Measurements from ENCODE around the gene CANT1.
"Not testable (repeated sequence)": the region's sequence is repeated elsewhere in the genome, so short reads cannot be mapped to it uniquely, and the experiment has no call there.

CANT1 gene

GRCh38 chr17:78969865-78970264, 39.7 kb downstream of the CANT1 start:
- Histone ChIP-seq H4K20me1 (peaks cover 27% of the 10 kb centered on the region), H3K36me3 (peaks cover 28% of the 10 kb centered on the region), H3K27ac (no peak overlapping the region), H3K4me2 (peak overlapping the region; percentile 89), H3K4me1 (peaks cover 77% of the 10 kb centered on the region), H3K9ac (no peak overlapping the region), H3K27me3 (no peaks in the 10 kb centered on the region), H3K9me3 (no peaks in the 10 kb centered on the region), H3K4me3 (no peak overlapping the region)
- no peak for TF ChIP-seq Cebpa-rat (IDR thresholded peaks at IDR 0.05)

DNA sequence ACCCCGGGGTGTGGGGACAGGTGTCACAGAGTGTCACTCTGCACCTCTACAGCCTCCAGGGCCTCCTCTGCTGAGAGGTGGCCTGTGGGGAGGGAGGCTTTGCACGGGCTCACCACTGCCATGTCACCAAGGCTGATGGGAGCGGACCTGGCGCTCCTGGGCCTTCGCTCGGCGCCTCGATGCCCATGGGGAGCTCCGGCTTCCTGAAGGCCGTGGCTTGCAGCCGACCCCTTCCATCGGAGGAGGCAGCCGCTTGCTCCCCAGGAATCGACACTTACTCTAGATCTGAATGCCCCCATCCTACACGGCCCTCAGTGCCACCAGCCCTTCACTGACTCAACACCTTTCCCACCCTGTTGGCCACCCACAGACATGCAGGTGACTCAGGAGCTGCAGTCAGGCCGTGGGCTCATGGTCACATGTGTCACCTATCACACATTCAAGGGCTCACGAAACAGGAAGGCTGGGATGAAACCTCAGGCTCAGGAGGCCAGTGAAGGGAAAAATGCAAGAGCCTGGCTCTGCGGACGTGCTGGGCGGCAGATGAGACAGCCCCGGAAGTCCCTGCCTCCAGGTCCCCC, 41.7 kb downstream of the CANT1 start:
- peak overlapping the region; percentile 89 for H3K4me2 ChIP-seq
- H3K27me3 ChIP-seq = no peaks in the 10 kb centered on the region
- peaks cover 22% of the 10 kb centered on the region for H4K20me1 ChIP-seq
- H3K4me3 ChIP-seq = no peak overlapping the region
- no peak for TF ChIP-seq Cebpa-rat (IDR thresholded peaks at IDR 0.05)
- 0 out of 2 replicates have a peak overlapping the region, but pooled peaks have one; percentile 69 for H3K27ac ChIP-seq
- no peaks in the 10 kb centered on the region for H3K9me3 ChIP-seq
- no peak overlapping the region for H3K9ac ChIP-seq
- H3K36me3 ChIP-seq = peaks cover 13% of the 10 kb centered on the region; the same call in 1 of the 2 replicates
- H3K4me1 ChIP-seq = peaks cover 97% of the 10 kb centered on the region

DNA sequence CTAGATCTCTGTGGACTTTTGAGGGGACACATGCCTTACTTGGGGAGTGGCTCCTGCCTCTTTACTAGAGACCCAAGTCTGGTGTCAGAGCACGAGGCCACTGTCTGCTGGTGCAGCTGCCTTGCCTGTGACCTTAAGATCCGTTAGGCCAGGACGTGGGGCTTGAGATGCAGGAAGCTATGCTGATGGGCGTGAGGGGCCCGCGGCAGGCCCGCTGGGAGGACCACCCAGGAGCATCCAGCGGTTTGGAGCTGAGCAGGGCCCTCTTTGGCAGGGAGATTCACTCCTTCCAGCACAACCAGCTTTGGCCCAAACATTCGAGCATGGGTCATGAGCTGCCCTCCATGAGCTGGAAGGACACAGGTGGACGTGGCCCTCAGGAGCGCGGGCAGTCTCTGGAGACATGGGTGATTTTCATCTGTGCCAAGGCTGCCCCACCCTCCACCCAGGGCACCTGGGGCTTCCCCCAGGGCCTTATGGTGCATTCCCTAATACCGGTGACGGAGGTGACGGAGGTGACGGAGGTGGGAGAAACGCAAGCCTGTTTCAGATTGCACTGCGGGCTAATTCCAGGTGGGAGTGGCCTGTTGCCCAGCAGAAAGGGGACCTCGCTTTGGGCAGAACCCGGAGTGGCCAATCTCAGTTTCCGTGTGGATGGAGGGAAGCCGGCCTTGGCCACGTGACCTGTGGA, 42.5 kb downstream of the CANT1 start:
- Histone ChIP-seq H3K36me3 (peaks cover 5% of the 10 kb centered on the region; the same call in 1 of the 2 replicates), H3K4me2 (peak overlapping the region; percentile 89), H3K9me3 (no peaks in the 10 kb centered on the region), H3K27me3 (no peaks in the 10 kb centered on the region), H4K20me1 (peaks cover 19% of the 10 kb centered on the region), H3K27ac (peak overlapping the region; percentile 69), H3K9ac (peak overlapping the region; percentile 30; the same call in 1 of the 2 replicates), H3K4me1 (peaks cover 100% of the 10 kb centered on the region), H3K4me3 (no peak overlapping the region)
- no peak for TF ChIP-seq Cebpa-rat (IDR thresholded peaks at IDR 0.05)

GRCh38 chr17:78966123-78966813, 43.3 kb downstream of the CANT1 start:
- no peak for TF ChIP-seq Cebpa-rat (IDR thresholded peaks at IDR 0.05)
- peaks cover 100% of the 10 kb centered on the region for H3K4me1 ChIP-seq
- peak overlapping the region; percentile 30; the same call in 1 of the 2 replicates for H3K9ac ChIP-seq
- H3K27me3 ChIP-seq = no peaks in the 10 kb centered on the region
- no peak overlapping the region for H3K4me3 ChIP-seq
- H4K20me1 ChIP-seq = peaks cover 13% of the 10 kb centered on the region
- peak overlapping the region; percentile 89 for H3K4me2 ChIP-seq
- no peaks in the 10 kb centered on the region for H3K9me3 ChIP-seq
- H3K36me3 ChIP-seq = no peaks in the 10 kb centered on the region
- peak overlapping the region; percentile 69 for H3K27ac ChIP-seq

GRCh38 chr17:78965491-78965924, 44.1 kb downstream of the CANT1 start:
- H3K9ac ChIP-seq = peak overlapping the region; percentile 26; the same call in 1 of the 2 replicates
- peaks cover 7% of the 10 kb centered on the region for H4K20me1 ChIP-seq
- no peaks in the 10 kb centered on the region for H3K27me3 ChIP-seq
- no peaks in the 10 kb centered on the region for H3K9me3 ChIP-seq
- H3K4me2 ChIP-seq = peak overlapping the region; percentile 89
- no peak for TF ChIP-seq Cebpa-rat (IDR thresholded peaks at IDR 0.05)
- peaks cover 97% of the 10 kb centered on the region for H3K4me1 ChIP-seq
- H3K4me3 ChIP-seq = peak overlapping the region; percentile 44
- peak overlapping the region; percentile 69 for H3K27ac ChIP-seq
- no peaks in the 10 kb centered on the region for H3K36me3 ChIP-seq

DNA sequence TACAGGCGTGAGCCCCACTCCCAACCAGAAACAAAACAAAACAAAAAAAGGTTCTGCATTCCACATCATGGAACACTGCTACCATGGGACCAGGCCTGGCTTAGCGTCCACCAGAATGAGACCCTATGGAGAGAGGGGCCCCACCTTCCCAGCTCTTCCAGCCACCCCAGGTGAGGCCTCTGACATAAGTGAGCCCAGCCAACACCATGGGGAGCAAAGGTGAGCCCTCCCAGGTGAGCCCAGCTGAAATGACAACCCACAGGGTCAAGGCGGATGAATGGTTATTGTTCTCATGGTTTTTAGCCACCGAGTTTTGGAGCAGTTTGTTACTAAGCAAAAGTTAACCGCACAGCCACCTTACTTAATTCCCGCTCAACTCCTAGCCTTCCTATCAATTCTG, 46.2 kb downstream of the CANT1 start:
- H3K4me2 ChIP-seq = peak overlapping the region; percentile 69
- H3K4me3 ChIP-seq = no peak overlapping the region
- TF ChIP-seq Cebpa-rat (IDR thresholded peaks at IDR 0.05) = no peak

GRCh38 chr17:78962984-78963348, 46.6 kb downstream of the CANT1 start:
- not testable (repeated sequence) for H3K9ac ChIP-seq, H4K20me1 ChIP-seq, H3K27me3 ChIP-seq, H3K4me3 ChIP-seq, H3K9me3 ChIP-seq, H3K36me3 ChIP-seq, H3K27ac ChIP-seq
- Histone ChIP-seq H3K4me1 (peaks cover 72% of the 10 kb centered on the region), H3K4me2 (peak overlapping the region; percentile 69)

More for the DNA sequence above, 46.2 kb downstream of the CANT1 start:
- Histone ChIP-seq H3K27ac (no peak overlapping the region), H3K9me3 (no peaks in the 10 kb centered on the region), H3K4me1 (peaks cover 76% of the 10 kb centered on the region), H3K9ac (no peak overlapping the region), H4K20me1 (no peaks in the 10 kb centered on the region), H3K36me3 (no peaks in the 10 kb centered on the region), H3K27me3 (no peaks in the 10 kb centered on the region)

DNA sequence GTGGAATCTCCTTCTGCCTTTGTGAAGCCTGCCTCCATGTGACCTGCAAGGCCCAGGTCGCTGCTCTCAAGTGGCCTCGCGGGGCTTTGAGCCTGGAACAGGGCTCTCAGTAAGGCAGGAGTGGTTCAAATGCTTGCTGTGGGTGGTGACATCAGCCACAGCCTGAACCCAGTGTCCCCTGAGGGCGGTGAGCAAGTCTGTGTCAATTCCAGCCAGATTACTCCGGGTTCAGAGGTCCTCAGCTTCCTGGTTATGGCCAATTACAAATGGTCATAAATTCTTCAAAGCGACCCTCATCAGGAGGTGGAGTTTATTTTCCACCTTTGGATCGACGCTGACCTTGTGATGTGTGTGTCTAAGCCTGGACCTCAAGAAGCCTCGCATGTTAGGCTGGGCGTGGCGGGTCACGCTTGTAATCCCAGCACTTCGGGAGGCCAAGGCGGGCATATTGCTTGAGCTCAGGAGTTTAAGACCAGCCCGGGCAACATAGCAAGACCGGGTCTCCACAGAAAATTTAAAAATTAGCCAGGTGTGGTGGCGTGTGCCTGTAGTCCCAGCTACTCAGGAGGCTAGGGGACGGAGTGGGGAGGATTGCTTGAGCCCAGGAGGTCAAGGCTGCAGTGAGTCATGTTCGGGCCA, 47.1 kb downstream of the CANT1 start:
- Histone ChIP-seq H3K9me3 (no peaks in the 10 kb centered on the region), H4K20me1 (no peaks in the 10 kb centered on the region), H3K9ac (no peak overlapping the region), H3K4me3 (no peak overlapping the region), H3K4me2 (peak overlapping the region; percentile 69), H3K36me3 (no peaks in the 10 kb centered on the region), H3K4me1 (peaks cover 67% of the 10 kb centered on the region), H3K27me3 (no peaks in the 10 kb centered on the region), H3K27ac (peak overlapping the region; percentile 55)
- no peak for TF ChIP-seq Cebpa-rat (IDR thresholded peaks at IDR 0.05)

DNA sequence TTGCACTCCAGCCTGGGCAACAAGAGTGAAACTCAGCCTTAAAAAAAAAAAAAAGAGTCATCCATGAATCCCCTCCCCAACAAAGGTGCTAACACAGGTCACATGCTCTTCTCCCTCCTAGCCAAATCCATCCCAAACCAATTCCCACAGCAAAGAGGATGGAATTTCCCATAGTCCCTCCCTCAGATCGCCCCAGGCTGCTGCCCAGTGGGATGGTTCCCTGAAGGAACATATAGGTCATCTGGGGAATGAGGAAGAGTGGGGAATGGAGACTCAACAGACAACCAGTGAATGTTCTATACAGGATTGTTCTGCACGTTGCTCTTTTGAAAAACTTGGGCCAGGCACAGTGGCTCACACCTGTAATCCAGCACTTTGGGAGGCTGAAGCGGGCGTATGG, 48.0 kb downstream of the CANT1 start:
- peak overlapping the region; percentile 69 for H3K4me2 ChIP-seq
- no peaks in the 10 kb centered on the region for H3K36me3 ChIP-seq
- H3K9me3 ChIP-seq = no peaks in the 10 kb centered on the region
- no peak overlapping the region for H3K9ac ChIP-seq
- no peaks in the 10 kb centered on the region for H3K27me3 ChIP-seq
- no peak for TF ChIP-seq Cebpa-rat (IDR thresholded peaks at IDR 0.05)
- no peak overlapping the region for H3K27ac ChIP-seq
- no peak overlapping the region for H3K4me3 ChIP-seq
- no peaks in the 10 kb centered on the region for H4K20me1 ChIP-seq
- H3K4me1 ChIP-seq = peaks cover 58% of the 10 kb centered on the region

Measured in BLaER1 (cell line).